ENCODE measurements around the gene CRIM1. TPM values are rescaled to one million over a fixed set of nuclear protein-coding genes. Genes with fewer than 3 reads are reported as not detected.

Gene CRIM1
- total and polyA plus RNA-seq, 2 of the 8 experiments (the other 6 are each of a cell fraction or from before 2014, with no cell fraction given): 9.4 to 28.4 TPM

GRCh38 chr2:36348721-36349120 is 6.9 kb upstream of the CRIM1 start (continued):
- TF ChIP-seq, protein P1, sequence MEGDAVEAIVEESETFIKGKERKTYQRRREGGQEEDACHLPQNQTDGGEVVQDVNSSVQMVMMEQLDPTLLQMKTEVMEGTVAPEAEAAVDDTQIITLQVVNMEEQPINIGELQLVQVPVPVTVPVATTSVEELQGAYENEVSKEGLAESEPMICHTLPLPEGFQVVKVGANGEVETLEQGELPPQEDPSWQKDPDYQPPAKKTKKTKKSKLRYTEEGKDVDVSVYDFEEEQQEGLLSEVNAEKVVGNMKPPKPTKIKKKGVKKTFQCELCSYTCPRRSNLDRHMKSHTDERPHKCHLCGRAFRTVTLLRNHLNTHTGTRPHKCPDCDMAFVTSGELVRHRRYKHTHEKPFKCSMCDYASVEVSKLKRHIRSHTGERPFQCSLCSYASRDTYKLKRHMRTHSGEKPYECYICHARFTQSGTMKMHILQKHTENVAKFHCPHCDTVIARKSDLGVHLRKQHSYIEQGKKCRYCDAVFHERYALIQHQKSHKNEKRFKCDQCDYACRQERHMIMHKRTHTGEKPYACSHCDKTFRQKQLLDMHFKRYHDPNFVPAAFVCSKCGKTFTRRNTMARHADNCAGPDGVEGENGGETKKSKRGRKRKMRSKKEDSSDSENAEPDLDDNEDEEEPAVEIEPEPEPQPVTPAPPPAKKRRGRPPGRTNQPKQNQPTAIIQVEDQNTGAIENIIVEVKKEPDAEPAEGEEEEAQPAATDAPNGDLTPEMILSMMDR (IDR thresholded peaks at IDR 0.05; ENCODE audit: control extremely low read depth in 1 of 3, insufficient read depth in 1 of 3, low read depth in 1 of 3, low read length in 3 of 3): no peak
- TF ChIP-seq, protein P2, sequence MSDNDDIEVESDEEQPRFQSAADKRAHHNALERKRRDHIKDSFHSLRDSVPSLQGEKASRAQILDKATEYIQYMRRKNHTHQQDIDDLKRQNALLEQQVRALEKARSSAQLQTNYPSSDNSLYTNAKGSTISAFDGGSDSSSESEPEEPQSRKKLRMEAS (IDR thresholded peaks at IDR 0.05): no peak
- TF ChIP-seq TAF1 (IDR thresholded peaks at IDR 0.05; ENCODE audit: low read depth, low read length) (no peak), JUN (IDR thresholded peaks at IDR 0.05; ENCODE audit: low read depth, low read length) (no peak), ATF2 (IDR thresholded peaks at IDR 0.05; ENCODE audit: low read length) (no peak), SP2 (IDR thresholded peaks at IDR 0.05; ENCODE audit: low read length) (no peak), POLR2AphosphoS5 (IDR thresholded peaks at IDR 0.05; ENCODE audit: low read depth, low read length) (no peak)
